Lung (tissue), 12 donors: Measurements from ENCODE around the gene DOCK6. TPM values are rescaled to one million over a fixed set of nuclear protein-coding genes. Genes with fewer than 3 reads are reported as not detected.

Experiments
- ATAC-seq: fragments of 200-7000 bp; cut with Tn5 transposase; one replicate; pipeline ENCODE4 v1.9.1; 2020; ENCODE audit warnings: moderate number of reproducible peaks; ENCODE audit not compliant: insufficient read depth, low FRiP score
- DNase-seq, 3 donors: peaks; one replicate each; pipeline ENCODE4 v3.0.0-alpha.2; 2013 to 2017
- H3K27ac ChIP-seq, 2 donors: one replicate each; pipeline ENCODE4 v1.5.1; 2013; ENCODE audit warnings: mild to moderate bottlenecking in 2 of 2, moderate library complexity in 2 of 2, control low read depth in 1 of 2, inconsistent platforms in 1 of 2, low read depth in 1 of 2, low read length in 1 of 2
- H3K27me3 ChIP-seq, 3 donors: one replicate each; pipeline ENCODE4 v1.5.1; 2013; ENCODE audit warnings: low read length in 2 of 3; ENCODE audit not compliant: control insufficient read depth in 3 of 3, insufficient read depth in 3 of 3
- H3K36me3 ChIP-seq, 4 donors: one replicate each; pipeline ENCODE4 v1.5.1; 2013; ENCODE audit warnings: low read length in 4 of 4, mild to moderate bottlenecking in 1 of 4, moderate library complexity in 1 of 4; ENCODE audit not compliant: control insufficient read depth in 4 of 4, insufficient read depth in 4 of 4
- H3K4me1 ChIP-seq, 5 donors: one replicate each; pipeline ENCODE4 v1.5.1; 2013; ENCODE audit warnings: low read length in 5 of 5, mild to moderate bottlenecking in 2 of 5, moderate library complexity in 1 of 5; ENCODE audit not compliant: control insufficient read depth in 5 of 5, insufficient read depth in 5 of 5
- H3K4me3 ChIP-seq: one replicate; pipeline ENCODE4 v1.5.1; 2013; ENCODE audit warnings: mild to moderate bottlenecking, control low read depth, moderate library complexity
- H3K9ac ChIP-seq, 2 donors: one replicate each; pipeline ENCODE4 v1.5.1; 2013; ENCODE audit warnings: low read length in 2 of 2, control low read depth in 1 of 2; ENCODE audit not compliant: insufficient read depth in 1 of 2
- H3K9me3 ChIP-seq, 4 donors: one replicate each; pipeline ENCODE4 v1.5.1; 2013; ENCODE audit warnings: low read length in 3 of 4, mild to moderate bottlenecking in 1 of 4, moderate library complexity in 1 of 4; ENCODE audit not compliant: control insufficient read depth in 4 of 4, insufficient read depth in 3 of 4
- CTCF ChIP-seq: IDR thresholded peaks from 2 replicates; pipeline ENCODE4 v1.5.1; 2012; ENCODE audit warnings: mild to moderate bottlenecking; ENCODE audit errors: control extremely low read depth, extremely low read depth
- WGBS, 2 donors: extraction: QIAGEN DNeasy Blood & Tissue Kit; methylation state at CpG; one replicate each; pipeline ENCODE4 v1.1.7; 2013; 5-methylcytosine and 5-hydroxymethylcytosine counted together
- polyA plus RNA-seq, 2 donors: library from polyadenylated mRNA; stranded (reverse); fragments of 200-250 nt; gene quantifications; one replicate each; pipeline ENCODE4 v1.2.1, GENCODE V29; 2013
- total RNA-seq, 2 donors: library from RNA; depleted of rRNA in 1 of 2; stranded (reverse); fragments of >200 nt in 1 of 2; gene quantifications; one replicate each; pipeline ENCODE4 v1.2.1, GENCODE V29; 2014 to 2021
- donor health status: control.
- donor health status: control.
- donor health status: Bipolar disorder and iron deficiency.
- donor health status: healthy.
- donor health status: DM: yes; HTN: yes; CAD: no.

The DOCK6 gene
- total and polyA plus RNA-seq, 4 donors: 38.6 to 129 (median 73.7) TPM

DNA sequence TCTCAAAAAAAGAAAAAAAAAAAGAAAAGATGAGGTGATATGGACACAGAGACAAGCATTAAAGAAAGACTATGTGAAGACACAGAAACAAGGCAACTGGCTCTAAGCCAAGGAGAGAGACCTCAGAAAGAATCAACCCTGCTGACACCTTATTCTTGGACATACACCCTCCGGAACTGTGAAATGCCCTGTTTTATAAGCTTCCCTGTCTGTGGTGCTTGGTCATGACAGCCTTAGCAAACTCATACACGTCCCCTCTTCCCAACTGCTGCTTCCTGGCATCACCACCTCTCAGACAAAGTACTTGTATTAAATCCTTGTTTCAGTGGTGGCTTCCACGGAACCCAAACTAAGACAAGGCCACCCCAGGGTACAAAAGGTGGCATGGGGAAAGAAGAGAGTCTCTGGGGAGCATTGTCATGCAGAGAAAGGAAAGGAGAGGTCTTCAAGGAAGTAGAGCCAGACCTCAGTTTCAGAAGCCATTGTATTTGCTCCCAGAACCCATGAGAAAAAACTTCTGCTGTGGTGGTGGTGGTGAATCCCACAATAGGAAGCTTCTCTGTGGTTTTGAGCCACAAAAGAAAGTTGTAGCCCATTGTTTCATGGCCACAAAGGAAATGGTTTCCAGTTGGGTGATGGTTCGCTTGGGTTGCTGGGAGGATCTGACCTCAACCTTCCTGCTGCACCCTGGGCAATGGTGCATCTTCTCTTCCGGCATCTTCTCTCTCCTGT lies 17.3 kb upstream of the DOCK6 start:
- no peak for TF ChIP-seq CTCF
- Histone ChIP-seq H3K36me3 (no peaks in the 10 kb centered on the region), H3K9me3 (no peaks in the 10 kb centered on the region), H3K27me3 (no peaks in the 10 kb centered on the region), H3K27ac (no peak overlapping the region), H3K4me3 (no peak overlapping the region), H3K9ac (no peak overlapping the region), H3K4me1 (peaks cover 0 to 9% (median 0%) of the 10 kb centered on the region in 5 donors)
- DNase-seq: peak in 1 of 3 donors; percentile 37
- ATAC-seq: no peak
- WGBS, 2 donors: 34 to 54% methylated on average over 5 of the region's 5 CpGs

- peaks cover 0 to 5% (median 0%) of the 10 kb centered on the region in 5 donors for H3K4me1 ChIP-seq
- H3K36me3 ChIP-seq: no peaks in the 10 kb centered on the region
- WGBS, 2 donors: 33 to 45% methylated on average over 6 of the region's 6 CpGs
- TF ChIP-seq CTCF: no peak
- H3K4me3 ChIP-seq: no peak overlapping the region
- ATAC-seq: no peak
- no peaks in the 10 kb centered on the region for H3K9me3 ChIP-seq
- H3K9ac ChIP-seq: no peak overlapping the region
- peak in 2 of 3 donors; percentile 41 to 62 for DNase-seq
- peak overlapping the region in 1 of 2 donors; percentile 47 for H3K27ac ChIP-seq
- H3K27me3 ChIP-seq: no peaks in the 10 kb centered on the region
Measured at GRCh38 chr19:11278670-11279069, 16.3 kb upstream of the DOCK6 start.

GRCh38 chr19:11274533-11275086 lies 12.3 kb upstream of the DOCK6 start:
- no peaks in the 10 kb centered on the region for H3K27me3 ChIP-seq
- TF ChIP-seq CTCF: no peak
- H3K36me3 ChIP-seq: no peaks in the 10 kb centered on the region
- no peak for ATAC-seq
- 74% methylated on average over 4 of the region's 4 CpGs for WGBS, 2 donors
- DNase-seq: no peak
- H3K27ac ChIP-seq: no peak overlapping the region
- H3K9ac ChIP-seq: no peak overlapping the region
- no peak overlapping the region for H3K4me3 ChIP-seq
- H3K9me3 ChIP-seq: no peaks in the 10 kb centered on the region
- peaks cover 0 to under 1% (median 0%) of the 10 kb centered on the region in 5 donors for H3K4me1 ChIP-seq
